Measurements from ENCODE around the gene APOBEC4. TPM values are rescaled to one million over a fixed set of nuclear protein-coding genes. Genes with fewer than 3 reads are reported as not detected.

Gene APOBEC4
- total and polyA plus RNA-seq, 4 experiments from 2014 or later = not detected

GRCh38 chr1:183653876-183654451, 848 bp upstream of the APOBEC4 start:
- intact Hi-C loops (cut with micrococcal nuclease) = loop anchor here (2.0 kb wide), 1 partner anchor 19 kb away; the partner anchor contains the start of gene ARPC5
- ChIA-PET POLR2A (ENCODE audit: partially characterized antibody) (interaction anchor here (0.6 to 1.1 kb wide), 3 partner anchors 17 to 262 kb away, joined by 3 to 4 read pairs (median 3); no protein-coding TSS in a partner anchor), CTCF (ENCODE audit: partially characterized antibody) (interaction anchor here (0.9 to 8.5 kb wide), 12 partner anchors 8 to 568 kb away, joined by 3 to 235 read pairs (median 20); no protein-coding TSS in a partner anchor)
- H3K27ac ChIP-seq (ENCODE audit: low read depth, low read length) = no peak overlapping the region
- H3K4me1 ChIP-seq (ENCODE audit: insufficient read depth, low read length) = peaks cover 31% of the 10 kb centered on the region
- no peaks in the 10 kb centered on the region for H3K36me3 Mint-ChIP-seq
- peaks cover 29 to 41% (median 32%) of the 10 kb centered on the region in 4 donors for H3K4me1 Mint-ChIP-seq
- peak overlapping the region in 6 of 7 donors; percentile 19 to 93 (median 57) for H3K27ac Mint-ChIP-seq
- DNase-seq = no peak
- peaks cover 0 to 2% of the 10 kb centered on the region in 2 donors for H3K27me3 Mint-ChIP-seq
- H3K9me3 Mint-ChIP-seq = no peaks in the 10 kb centered on the region
- no peak overlapping the region for H3K4me3 ChIP-seq (ENCODE audit: low read length in 2 of 2)
- no peak overlapping the region for H3K4me3 Mint-ChIP-seq
- no peaks in the 10 kb centered on the region for H3K27me3 ChIP-seq (ENCODE audit: insufficient read depth, low read length)
- no peaks in the 10 kb centered on the region for H3K9me3 ChIP-seq (ENCODE audit: control insufficient read depth in 1 of 2, low read length in 2 of 2)
- no peaks in the 10 kb centered on the region for H3K36me3 ChIP-seq (ENCODE audit: insufficient read depth, low read length)

- Mint-ChIP-seq H3K27me3 (peaks cover 0 to 2% of the 10 kb centered on the region in 2 donors), H3K36me3 (no peaks in the 10 kb centered on the region), H3K4me1 (peaks cover 29 to 41% (median 32%) of the 10 kb centered on the region in 4 donors), H3K9me3 (no peaks in the 10 kb centered on the region), H3K4me3 (peak overlapping the region in 2 of 8 donors; percentile 14 to 24), H3K27ac (peak overlapping the region in 5 of 7 donors; percentile 19 to 93 (median 65))
- DNase-seq = no peak
- ChIA-PET CTCF (ENCODE audit: partially characterized antibody) (interaction anchor here (0.8 to 8.5 kb wide), 8 partner anchors 9 to 569 kb away, joined by 3 to 235 read pairs (median 20); no protein-coding TSS in a partner anchor), POLR2A (ENCODE audit: partially characterized antibody) (interaction anchor here (1.1 kb wide), 1 partner anchor 263 kb away, joined by 4 read pairs; no protein-coding TSS in a partner anchor)
- H3K4me1 ChIP-seq (ENCODE audit: insufficient read depth, low read length) = peaks cover 31% of the 10 kb centered on the region
- no peaks in the 10 kb centered on the region for H3K27me3 ChIP-seq (ENCODE audit: insufficient read depth, low read length)
- intact Hi-C loops (cut with micrococcal nuclease) = no loop called here
- H3K36me3 ChIP-seq (ENCODE audit: insufficient read depth, low read length) = no peaks in the 10 kb centered on the region
- no peak overlapping the region for H3K4me3 ChIP-seq (ENCODE audit: low read length in 2 of 2)
- H3K9me3 ChIP-seq (ENCODE audit: control insufficient read depth in 1 of 2, low read length in 2 of 2) = no peaks in the 10 kb centered on the region
- H3K27ac ChIP-seq (ENCODE audit: low read depth, low read length) = no peak overlapping the region
Measured at GRCh38 chr1:183653462-183653794, 312 bp upstream of the APOBEC4 start.

- H3K9me3 Mint-ChIP-seq = no peaks in the 10 kb centered on the region
- POLR2A ChIA-PET (ENCODE audit: partially characterized antibody) = interaction anchor here (0.7 kb wide), 1 partner anchor 264 kb away, joined by 3 read pairs; no protein-coding TSS in a partner anchor
- peak overlapping the region; percentile 73 to 93 (median 89) for H3K27ac Mint-ChIP-seq
- peak overlapping the region; percentile 20 for H3K27ac ChIP-seq (ENCODE audit: low read depth, low read length)
- H3K9me3 ChIP-seq (ENCODE audit: control insufficient read depth in 1 of 2, low read length in 2 of 2) = no peaks in the 10 kb centered on the region
- peak overlapping the region in 7 of 8 donors; percentile 1 to 53 (median 39) for H3K4me3 Mint-ChIP-seq
- intact Hi-C loops (cut with micrococcal nuclease) = no loop called here
- H3K4me1 Mint-ChIP-seq = peaks cover 29 to 41% (median 32%) of the 10 kb centered on the region in 4 donors
- peak; percentile 7 to 44 (median 17) for DNase-seq
- H3K36me3 ChIP-seq (ENCODE audit: insufficient read depth, low read length) = no peaks in the 10 kb centered on the region
- peaks cover 0 to 2% of the 10 kb centered on the region in 2 donors for H3K27me3 Mint-ChIP-seq
- H3K36me3 Mint-ChIP-seq = no peaks in the 10 kb centered on the region
- H3K4me1 ChIP-seq (ENCODE audit: insufficient read depth, low read length) = peaks cover 31% of the 10 kb centered on the region
- CTCF ChIA-PET (ENCODE audit: partially characterized antibody) = interaction anchor here (0.8 to 8.5 kb wide), 6 partner anchors 20 to 268 kb away, joined by 3 to 235 read pairs (median 20); no protein-coding TSS in a partner anchor
- H3K27me3 ChIP-seq (ENCODE audit: insufficient read depth, low read length) = no peaks in the 10 kb centered on the region
- no peak overlapping the region for H3K4me3 ChIP-seq (ENCODE audit: low read length in 2 of 2)
Measured at GRCh38 chr1:183652107-183652506, 1.0 kb downstream of the APOBEC4 start.

- H3K4me3 ChIP-seq (ENCODE audit: low read length in 2 of 2) = no peak overlapping the region
- no peaks in the 10 kb centered on the region for H3K27me3 ChIP-seq (ENCODE audit: insufficient read depth, low read length)
- H3K4me1 ChIP-seq (ENCODE audit: insufficient read depth, low read length) = peaks cover 31% of the 10 kb centered on the region
- DNase-seq = no peak
- Mint-ChIP-seq H3K4me1 (peaks cover 29 to 41% (median 32%) of the 10 kb centered on the region in 4 donors), H3K27ac (peak overlapping the region; percentile 9 to 93 (median 85)), H3K4me3 (peak overlapping the region in 5 of 8 donors; percentile 12 to 51 (median 41)), H3K27me3 (peaks cover 0 to 2% of the 10 kb centered on the region in 2 donors), H3K36me3 (no peaks in the 10 kb centered on the region), H3K9me3 (no peaks in the 10 kb centered on the region)
- CTCF ChIA-PET (ENCODE audit: partially characterized antibody) = interaction anchor here (0.8 to 8.5 kb wide), 5 partner anchors 19 to 264 kb away, joined by 3 to 235 read pairs (median 12); no protein-coding TSS in a partner anchor
- no peaks in the 10 kb centered on the region for H3K36me3 ChIP-seq (ENCODE audit: insufficient read depth, low read length)
- intact Hi-C loops (cut with micrococcal nuclease) = no loop called here
- no peaks in the 10 kb centered on the region for H3K9me3 ChIP-seq (ENCODE audit: control insufficient read depth in 1 of 2, low read length in 2 of 2)
- POLR2A ChIA-PET (ENCODE audit: partially characterized antibody) = no interaction called here
- peak overlapping the region; percentile 20 for H3K27ac ChIP-seq (ENCODE audit: low read depth, low read length)
Measured at GRCh38 chr1:183651612-183652011, 1.5 kb downstream of the APOBEC4 start.

GRCh38 chr1:183648042-183648441, 5.1 kb downstream of the APOBEC4 start:
- no peaks in the 10 kb centered on the region for H3K9me3 Mint-ChIP-seq
- no peak overlapping the region for H3K27ac Mint-ChIP-seq
- DNase-seq = no peak
- Histone ChIP-seq H3K4me1 (ENCODE audit: insufficient read depth, low read length) (peaks cover 20% of the 10 kb centered on the region), H3K27me3 (ENCODE audit: insufficient read depth, low read length) (no peaks in the 10 kb centered on the region), H3K27ac (ENCODE audit: low read depth, low read length) (no peak overlapping the region), H3K36me3 (ENCODE audit: insufficient read depth, low read length) (no peaks in the 10 kb centered on the region), H3K4me3 (ENCODE audit: low read length in 2 of 2) (no peak overlapping the region), H3K9me3 (ENCODE audit: control insufficient read depth in 1 of 2, low read length in 2 of 2) (no peaks in the 10 kb centered on the region)
- H3K36me3 Mint-ChIP-seq = no peaks in the 10 kb centered on the region
- CTCF ChIA-PET (ENCODE audit: partially characterized antibody) = interaction anchor here (0.6 to 4.7 kb wide), 7 partner anchors 7 to 180 kb away, joined by 3 to 55 read pairs (median 3); no protein-coding TSS in a partner anchor
- no peaks in the 10 kb centered on the region for H3K27me3 Mint-ChIP-seq
- no peak overlapping the region for H3K4me3 Mint-ChIP-seq
- POLR2A ChIA-PET (ENCODE audit: partially characterized antibody) = no interaction called here
- peaks cover 19 to 20% (median 20%) of the 10 kb centered on the region in 4 donors for H3K4me1 Mint-ChIP-seq
- intact Hi-C loops (cut with micrococcal nuclease) = no loop called here

- DNase-seq = no peak
- no peaks in the 10 kb centered on the region for H3K36me3 ChIP-seq (ENCODE audit: insufficient read depth, low read length)
Measured at GRCh38 chr1:183646776-183647175, 6.3 kb downstream of the APOBEC4 start.

GRCh38 chr1:183645531-183645930, 7.6 kb downstream of the APOBEC4 start:
- H3K9me3 ChIP-seq (ENCODE audit: control insufficient read depth in 1 of 2, low read length in 2 of 2) = no peaks in the 10 kb centered on the region
- H3K27me3 Mint-ChIP-seq = no peaks in the 10 kb centered on the region
- no peak overlapping the region for H3K4me3 ChIP-seq (ENCODE audit: low read length in 2 of 2)
- POLR2A ChIA-PET (ENCODE audit: partially characterized antibody) = no interaction called here
- H3K9me3 Mint-ChIP-seq = no peaks in the 10 kb centered on the region
- no peaks in the 10 kb centered on the region for H3K4me1 ChIP-seq (ENCODE audit: insufficient read depth, low read length)
- no peaks in the 10 kb centered on the region for H3K36me3 Mint-ChIP-seq
- H3K27ac Mint-ChIP-seq = no peak overlapping the region
- intact Hi-C loops (cut with micrococcal nuclease) = no loop called here
- no peak for DNase-seq
- no peak overlapping the region for H3K4me3 Mint-ChIP-seq
- no peaks in the 10 kb centered on the region for H3K27me3 ChIP-seq (ENCODE audit: insufficient read depth, low read length)
- CTCF ChIA-PET (ENCODE audit: partially characterized antibody) = interaction anchor here (2.0 to 4.7 kb wide), 2 partner anchors 10 to 271 kb away, joined by 5 to 55 read pairs; no protein-coding TSS in a partner anchor
- H3K4me1 Mint-ChIP-seq = no peaks in the 10 kb centered on the region
- no peak overlapping the region for H3K27ac ChIP-seq (ENCODE audit: low read depth, low read length)
- no peaks in the 10 kb centered on the region for H3K36me3 ChIP-seq (ENCODE audit: insufficient read depth, low read length)

More at GRCh38 chr1:183646776-183647175, 6.3 kb downstream of the APOBEC4 start:
- H3K27ac ChIP-seq (ENCODE audit: low read depth, low read length) = no peak overlapping the region
- peaks cover 8% of the 10 kb centered on the region for H3K4me1 ChIP-seq (ENCODE audit: insufficient read depth, low read length)
- Mint-ChIP-seq H3K4me3 (no peak overlapping the region), H3K36me3 (no peaks in the 10 kb centered on the region), H3K9me3 (no peaks in the 10 kb centered on the region), H3K27ac (no peak overlapping the region), H3K27me3 (no peaks in the 10 kb centered on the region), H3K4me1 (peaks cover 6 to 8% (median 8%) of the 10 kb centered on the region in 4 donors)
- intact Hi-C loops (cut with micrococcal nuclease) = no loop called here
- no peaks in the 10 kb centered on the region for H3K27me3 ChIP-seq (ENCODE audit: insufficient read depth, low read length)
- H3K9me3 ChIP-seq (ENCODE audit: control insufficient read depth in 1 of 2, low read length in 2 of 2) = no peaks in the 10 kb centered on the region
- ChIA-PET CTCF (ENCODE audit: partially characterized antibody) (interaction anchor here (1.0 to 4.7 kb wide), 4 partner anchors 9 to 269 kb away, joined by 4 to 55 read pairs (median 7); no protein-coding TSS in a partner anchor), POLR2A (ENCODE audit: partially characterized antibody) (interaction anchor here (0.9 kb wide), 1 partner anchor 12 kb away, joined by 3 read pairs; no protein-coding TSS in a partner anchor)
- H3K4me3 ChIP-seq (ENCODE audit: low read length in 2 of 2) = no peak overlapping the region
